Stimulated activated CD8-positive, alpha-beta memory T cell treated with anti-CD3 and anti-CD28 coated beads, Interleukin-7, amount 100 ng/mL, for 4 hours (primary cell): Measurements from ENCODE around the gene SCAMP3.
"Not testable (repeated sequence)": the region's sequence is repeated elsewhere in the genome, so short reads cannot be mapped to it uniquely, and the experiment has no call there.

Source experiments
- DNase-seq, 2 donors: peaks; one replicate each; pipeline ENCODE4 v3.0.0-alpha.2; 2020; ENCODE audit warnings: low read depth in 2 of 2

Gene SCAMP3

DNA sequence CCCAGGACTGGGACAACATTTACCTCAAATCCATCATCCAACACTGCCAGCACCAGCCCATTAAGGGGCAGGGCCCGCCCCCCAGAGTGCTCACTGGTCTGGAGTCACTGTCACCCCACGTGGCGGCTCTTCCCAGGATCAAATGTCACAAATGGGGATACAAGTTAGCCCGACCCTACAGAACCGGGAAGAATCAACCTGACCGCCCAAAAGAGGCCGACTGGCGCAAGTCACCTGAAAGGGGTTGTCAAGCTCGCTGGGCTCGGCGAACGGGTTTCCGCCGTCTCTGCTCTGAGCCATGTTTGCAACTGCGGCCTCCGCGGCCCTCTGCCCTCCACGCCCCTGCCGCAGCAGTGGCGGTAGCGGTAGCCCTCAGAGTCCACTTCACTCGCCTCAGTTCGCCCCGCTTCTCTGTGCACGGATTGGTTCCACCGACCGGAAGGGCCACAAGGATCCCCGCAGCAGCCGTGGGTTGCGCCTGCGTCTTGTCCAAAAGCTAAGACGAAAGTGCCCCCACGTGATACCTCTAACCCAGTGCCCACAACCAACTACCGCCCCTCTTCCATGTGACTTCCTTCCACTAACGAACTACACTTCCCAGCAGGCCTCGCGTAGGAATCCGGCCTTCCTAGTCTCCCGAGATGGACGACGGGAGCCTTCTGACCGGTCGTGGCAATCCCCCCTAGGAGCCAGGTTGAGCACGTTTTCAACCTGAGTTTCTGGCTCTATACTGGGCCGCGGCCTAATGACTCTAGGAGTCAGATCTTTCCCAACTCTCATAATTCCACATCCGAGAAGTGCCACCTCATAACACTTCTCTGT, at the start of gene SCAMP3:
Gene SCAMP3, minus strand, starts transcription at position 509 of the 822 bp plus-strand sequence. Its CDS starts 209 bp downstream, at position 300.
- DNase-seq: peak; percentile 82 to 85

DNA sequence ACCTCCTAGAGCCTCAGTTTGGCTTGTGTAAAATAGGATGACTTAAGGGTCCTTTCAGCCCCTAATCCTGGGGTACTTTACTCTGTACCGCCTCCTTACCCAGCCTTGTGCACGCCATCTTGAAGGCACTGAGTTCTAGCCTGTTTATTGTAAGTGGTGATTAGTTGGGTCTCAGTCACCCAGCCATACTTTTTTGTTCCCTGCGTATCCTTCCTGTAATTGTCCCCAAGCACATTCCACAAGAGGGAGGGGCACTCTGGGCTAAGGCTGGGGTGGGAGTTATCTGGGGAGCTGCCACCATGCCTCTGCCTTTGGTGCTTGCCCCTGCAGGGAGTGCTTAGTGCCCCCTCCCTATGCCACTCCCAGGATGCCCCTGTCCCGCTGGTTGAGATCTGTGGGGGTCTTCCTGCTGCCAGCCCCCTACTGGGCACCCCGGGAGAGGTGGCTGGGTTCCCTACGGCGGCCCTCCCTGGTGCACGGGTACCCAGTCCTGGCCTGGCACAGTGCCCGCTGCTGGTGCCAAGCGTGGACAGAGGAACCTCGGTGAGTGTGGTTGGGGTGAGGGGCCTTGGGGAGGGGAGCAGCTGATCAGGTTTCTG, 47.4 kb upstream of the SCAMP3 start:
- DNase-seq: no peak

DNA sequence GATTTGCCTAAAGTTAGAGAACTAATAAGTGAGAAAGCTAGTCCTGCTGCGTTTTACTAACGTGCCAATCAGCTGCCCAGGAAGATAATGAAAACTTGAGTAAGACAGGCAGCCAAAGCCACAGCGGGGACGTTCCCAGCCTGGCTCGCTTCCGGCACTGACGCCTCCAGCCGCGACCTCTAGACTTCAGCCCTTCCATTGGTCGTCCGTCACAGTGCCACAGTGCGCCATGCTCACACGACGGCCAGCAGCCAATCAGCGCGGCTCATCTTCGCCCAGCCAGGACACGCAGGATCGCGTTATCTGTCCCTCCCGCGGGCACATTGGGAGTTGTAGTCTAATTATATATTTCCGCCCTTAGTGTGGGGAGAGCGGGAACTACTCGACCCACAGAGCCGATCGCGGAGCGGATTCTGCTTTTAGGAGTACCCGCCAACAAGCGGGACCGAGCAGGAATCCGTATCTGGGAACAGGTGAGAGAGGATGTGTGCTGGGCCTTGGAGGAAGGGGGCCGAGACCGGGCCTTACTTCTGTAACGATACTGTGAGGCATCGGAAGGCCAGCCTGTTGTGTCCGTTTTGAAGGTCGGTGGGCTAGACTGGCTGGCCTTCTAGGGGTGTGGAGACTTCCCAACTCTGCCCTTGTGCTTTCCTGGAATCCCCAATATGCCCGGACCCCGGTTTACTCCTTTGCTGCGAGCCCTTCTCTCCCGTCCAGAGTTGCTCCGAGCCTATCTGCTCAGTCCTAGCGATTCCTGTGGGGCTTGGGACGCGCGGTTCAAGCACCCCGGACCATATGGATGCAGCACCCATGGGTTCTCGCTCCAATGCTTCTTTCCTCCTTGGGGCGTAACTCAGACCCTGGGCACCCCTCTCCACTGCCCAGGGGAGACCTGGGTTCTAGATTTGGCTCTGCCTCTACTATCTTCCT, 46.6 kb upstream of the SCAMP3 start, which contains the start of gene FDPS:
Gene FDPS, plus strand, starts transcription at position 374 of the 930 bp plus-strand sequence. CDS start 924 bp downstream, outside the sequence.
- peak; percentile 96 to 98 for DNase-seq

DNA sequence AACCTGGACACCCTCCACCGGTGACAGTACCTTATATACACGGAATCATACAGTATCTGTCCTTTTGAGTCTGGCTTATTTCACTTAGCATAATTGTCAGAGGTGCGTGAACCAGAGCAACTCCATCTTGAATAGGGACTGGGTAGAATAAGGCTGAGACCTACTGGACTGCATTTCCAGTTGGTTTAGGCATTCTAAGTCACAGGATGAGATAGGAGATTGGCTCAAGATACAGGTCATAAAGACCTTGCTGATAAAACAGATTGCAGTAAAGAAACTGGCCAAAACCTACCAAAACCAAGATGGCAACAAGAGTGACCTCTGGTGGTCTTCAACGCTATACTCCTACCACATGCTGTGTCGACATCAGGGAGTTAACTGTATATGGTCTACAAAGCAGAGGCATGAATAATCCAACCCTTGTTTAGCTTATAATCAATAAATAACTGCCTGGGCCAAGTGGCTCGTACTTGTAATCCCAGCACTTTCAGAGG, 45.1 kb upstream of the SCAMP3 start:
- no peak for DNase-seq

DNA sequence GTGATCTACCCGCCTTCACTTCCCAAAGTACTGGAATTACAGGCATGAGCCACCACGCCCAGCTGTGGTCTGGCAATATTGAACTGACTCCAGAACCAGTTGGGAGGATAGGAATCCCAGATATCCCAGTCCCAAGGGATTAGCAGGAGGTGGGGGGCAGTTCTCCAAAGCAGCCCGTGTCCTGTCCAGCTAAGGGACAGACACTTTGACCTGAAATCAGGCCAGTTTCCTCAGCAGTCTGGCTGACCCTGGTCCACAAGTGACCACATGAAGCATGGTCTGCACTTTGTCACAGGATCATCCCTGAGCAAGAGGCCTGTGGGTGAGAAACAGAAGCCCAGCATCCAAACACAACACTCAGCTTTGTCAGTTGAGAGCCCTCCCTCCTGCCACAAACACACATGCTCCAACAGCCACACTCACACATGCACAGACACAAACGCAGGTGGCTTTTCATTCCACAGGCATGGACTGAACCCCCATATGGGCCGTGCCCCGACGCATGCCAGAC, 43.8 kb upstream of the SCAMP3 start:
- DNase-seq: no peak

DNA sequence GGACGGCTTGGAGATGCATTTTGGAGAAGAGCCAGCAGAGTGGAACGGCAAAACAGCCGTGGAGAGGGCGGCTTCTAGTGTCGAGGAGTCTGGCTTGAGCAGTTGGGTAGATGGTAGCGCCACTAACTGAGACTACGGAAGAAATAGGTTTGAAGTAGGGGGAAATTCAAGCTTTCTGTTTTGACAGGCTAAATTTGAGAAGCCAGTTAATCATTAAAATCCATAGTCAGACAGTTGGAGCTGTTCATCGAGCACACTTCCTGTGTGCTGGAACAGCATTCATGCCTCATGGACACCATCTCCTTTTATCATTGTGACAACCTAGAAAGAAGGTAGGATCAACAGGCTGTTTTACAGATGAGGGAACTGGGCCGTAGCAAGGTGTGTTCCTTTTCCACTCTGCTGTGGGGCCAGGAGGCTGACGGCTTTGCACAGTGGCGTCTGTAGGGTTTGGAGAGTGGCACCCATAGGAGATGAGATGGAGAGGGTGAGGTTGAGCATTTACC, 42.5 kb upstream of the SCAMP3 start:
- DNase-seq: no peak

DNA sequence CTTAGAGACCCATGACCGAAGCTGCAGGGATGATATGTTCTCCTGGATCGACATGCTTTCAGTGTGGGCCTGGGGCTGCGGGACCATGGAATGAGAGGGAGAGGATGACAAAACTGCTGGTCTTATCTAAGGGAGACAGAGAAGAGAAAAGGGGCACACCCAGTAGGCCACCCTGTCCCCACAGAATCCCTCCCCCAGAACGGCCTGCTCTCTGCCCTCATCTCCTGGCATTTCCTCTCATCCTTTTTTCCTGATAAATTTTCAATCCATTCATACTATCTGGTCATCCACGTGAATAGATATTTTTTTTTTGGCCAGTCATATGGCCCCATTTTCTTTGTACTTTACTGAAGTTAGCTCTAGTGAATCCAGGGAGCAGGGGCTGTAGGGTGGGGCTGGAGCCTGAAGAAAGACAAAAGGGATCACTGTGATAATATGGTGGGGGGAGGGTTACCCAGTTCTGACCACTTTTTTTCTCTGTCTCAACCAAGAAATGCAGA, 39.2 kb upstream of the SCAMP3 start, which contains the start of gene PKLR:
Gene PKLR, minus strand, starts transcription at position 97 of the 500 bp plus-strand sequence. Its CDS starts 43 bp downstream, at position 54.
- no peak for DNase-seq

DNA sequence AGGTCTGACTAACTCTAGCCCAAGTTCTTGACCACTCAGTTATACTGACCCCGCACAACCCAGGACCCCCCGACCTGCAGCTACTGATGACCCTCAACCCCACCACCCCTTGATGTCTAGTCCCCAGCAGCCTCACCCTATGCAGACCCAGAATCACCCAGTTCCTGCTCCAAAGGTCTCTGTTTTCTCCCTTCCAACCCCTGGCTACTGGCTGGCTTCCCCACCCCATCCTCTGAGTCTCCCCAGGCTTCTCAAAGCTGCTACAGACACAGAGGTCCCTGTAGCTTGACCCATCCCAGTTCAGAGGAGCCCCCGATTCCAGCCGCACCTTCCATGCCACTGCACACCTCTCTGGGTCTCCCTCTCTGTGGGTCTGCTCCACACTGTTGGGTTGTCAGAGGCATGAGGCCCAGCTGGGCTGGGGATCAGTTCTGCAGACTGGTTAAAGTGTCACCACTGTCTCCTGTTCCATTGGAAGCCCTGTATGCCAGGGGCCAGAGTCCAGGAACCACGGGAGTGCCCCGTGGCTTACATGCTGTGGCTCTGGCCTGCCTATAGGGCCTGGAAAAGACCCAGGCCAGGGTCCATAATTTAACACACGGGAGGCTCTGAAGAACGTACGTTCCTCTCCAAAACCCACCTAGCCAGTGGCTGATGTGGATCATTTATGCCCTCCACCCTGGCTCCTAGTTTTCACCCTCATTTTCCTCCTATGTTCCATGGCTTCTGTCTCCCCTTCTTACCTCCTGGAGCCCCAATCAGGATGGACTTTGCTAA, 38.6 kb upstream of the SCAMP3 start:
- no peak for DNase-seq

DNA sequence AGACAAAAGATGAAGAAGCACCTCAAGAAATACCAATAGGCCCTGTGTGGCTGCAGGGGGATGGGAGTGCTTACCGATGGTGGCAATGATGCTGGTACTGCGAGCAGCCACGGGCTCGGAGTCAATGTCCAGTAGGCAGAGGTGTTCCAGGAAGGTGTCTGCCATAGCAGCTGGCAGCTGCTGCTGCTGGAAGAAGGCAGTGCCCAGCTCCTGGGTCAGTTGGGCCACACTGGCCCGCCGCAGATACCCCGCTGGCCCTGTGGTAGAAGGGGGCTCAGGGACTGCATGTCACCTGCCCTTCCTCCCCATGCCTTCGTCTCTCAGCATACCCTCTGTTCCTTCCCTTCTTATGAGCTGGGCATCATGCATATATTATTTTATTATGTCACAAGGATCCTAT, 37.9 kb upstream of the SCAMP3 start:
- DNase-seq: no peak

DNA sequence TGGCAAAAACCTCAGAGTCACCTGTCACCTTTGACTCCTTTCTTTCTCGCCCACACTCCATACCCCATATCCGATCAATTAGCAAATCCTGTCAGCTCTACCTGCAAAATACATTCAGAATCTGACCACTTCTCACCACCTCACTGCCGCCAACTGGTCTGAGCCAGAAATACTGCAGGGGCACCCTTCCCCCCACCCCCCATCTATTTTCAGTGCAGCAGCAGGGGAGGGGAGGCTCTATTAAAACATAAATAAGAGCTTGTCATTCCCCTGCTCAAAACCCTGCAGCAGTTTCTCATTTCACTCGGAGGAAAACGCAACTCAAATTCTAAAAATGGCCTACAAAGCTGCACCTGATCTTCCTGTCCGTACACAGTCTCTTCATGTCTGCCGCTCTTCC, 35.2 kb upstream of the SCAMP3 start:
- no peak for DNase-seq

DNA sequence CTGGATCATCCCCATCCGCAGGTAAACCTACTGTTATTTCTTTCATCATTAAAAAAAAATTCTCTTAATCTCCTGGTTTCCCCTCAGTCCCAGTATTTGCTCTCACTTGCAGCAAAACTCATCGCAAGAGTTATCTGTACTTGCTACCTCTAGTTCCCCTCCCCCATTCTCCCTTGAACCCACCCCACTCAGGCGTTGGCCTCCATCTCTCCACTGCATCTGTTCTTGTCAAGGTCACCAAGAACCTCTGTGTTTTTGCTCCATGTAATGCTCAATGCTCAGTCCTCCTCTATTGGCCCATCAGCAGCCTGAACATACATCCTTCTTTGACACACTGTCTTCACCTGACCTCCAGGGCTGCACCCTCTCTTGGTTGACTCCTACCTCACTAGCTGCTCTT, 34.5 kb upstream of the SCAMP3 start:
- DNase-seq: no peak

DNA sequence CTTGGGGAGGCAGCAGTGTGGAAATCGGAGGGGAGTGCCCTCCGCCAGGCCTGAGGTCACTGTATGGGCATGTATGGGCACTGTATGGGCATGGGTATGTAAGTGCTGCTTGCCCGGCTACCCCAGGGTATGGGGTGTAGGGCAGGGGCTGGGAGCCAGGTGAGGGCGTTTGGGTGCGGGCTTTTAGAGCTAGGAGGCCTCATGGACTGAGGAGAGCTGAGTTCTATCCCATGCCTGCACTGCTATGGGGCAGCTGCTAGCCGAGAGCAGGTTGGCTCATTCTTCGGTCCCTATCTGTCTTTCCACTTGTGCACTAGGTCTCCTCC, 33.7 kb upstream of the SCAMP3 start:
- DNase-seq: no peak

DNA sequence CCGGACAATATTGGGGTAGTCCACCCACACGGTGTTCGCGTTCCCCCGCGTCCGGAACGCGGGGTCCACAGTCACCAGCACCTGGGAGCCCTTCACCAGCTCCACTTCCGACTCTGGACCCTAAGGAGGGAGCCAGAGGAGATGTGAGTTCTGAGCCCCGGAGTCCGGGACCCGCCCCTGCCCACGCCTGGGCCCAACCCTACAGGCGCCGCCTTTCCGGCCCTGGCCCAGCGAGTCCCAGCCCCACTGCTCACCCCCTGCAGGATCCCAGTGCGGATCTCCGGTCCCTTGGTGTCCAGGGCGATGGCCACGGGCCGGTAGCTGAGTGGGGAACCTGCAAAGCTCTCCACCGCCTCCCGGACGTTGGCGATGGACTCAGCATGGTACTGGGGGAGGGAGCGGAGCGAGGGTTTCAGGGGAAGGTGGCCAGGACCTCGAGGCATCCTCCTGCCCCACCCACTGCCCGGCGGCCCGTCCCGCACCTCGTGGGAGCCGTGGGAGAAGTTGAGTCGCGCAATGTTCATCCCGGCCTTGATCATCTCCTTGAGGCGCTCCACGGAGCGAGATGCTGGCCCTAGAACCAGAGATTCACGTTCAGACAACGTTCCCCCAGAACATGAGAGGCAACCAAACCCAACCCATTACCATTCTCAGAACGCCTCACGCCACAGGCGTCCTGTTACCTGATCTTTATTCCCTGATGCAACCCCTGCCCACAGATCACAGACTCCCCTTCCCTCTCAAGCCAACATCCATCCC, 33.2 kb upstream of the SCAMP3 start:
- DNase-seq: no peak

DNA sequence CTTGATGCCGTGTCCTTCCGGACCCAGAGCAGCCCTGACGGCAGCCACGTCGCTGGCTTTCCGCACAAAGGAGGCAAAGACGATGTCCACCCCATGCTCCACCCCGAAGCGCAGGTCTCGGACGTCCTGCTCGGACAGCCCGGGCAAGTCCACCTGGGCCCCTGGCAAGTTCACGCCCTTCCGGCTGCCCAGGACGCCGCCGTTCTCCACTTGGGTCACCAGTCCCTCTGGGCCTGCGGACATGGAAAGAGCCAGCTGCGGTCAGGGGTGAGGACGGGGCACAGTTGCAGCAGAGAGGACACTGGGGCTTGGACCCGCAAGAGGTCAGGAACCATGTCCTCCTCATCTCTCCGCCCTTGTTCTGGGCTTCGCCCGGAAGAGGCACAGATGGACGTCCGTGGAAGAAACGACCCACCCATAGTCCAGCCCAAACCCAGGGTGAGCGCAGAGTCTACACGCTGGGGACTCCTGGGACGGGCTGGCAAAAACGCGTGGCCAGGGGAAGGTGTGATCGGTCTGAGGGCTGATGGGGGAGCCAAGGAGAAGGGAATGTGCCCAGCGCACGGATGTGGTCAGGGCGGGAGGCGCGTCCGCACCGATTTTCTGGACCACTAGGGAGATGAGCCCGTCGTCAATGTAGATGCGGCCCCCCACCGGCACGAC, 32.5 kb upstream of the SCAMP3 start:
- DNase-seq: no peak

DNA sequence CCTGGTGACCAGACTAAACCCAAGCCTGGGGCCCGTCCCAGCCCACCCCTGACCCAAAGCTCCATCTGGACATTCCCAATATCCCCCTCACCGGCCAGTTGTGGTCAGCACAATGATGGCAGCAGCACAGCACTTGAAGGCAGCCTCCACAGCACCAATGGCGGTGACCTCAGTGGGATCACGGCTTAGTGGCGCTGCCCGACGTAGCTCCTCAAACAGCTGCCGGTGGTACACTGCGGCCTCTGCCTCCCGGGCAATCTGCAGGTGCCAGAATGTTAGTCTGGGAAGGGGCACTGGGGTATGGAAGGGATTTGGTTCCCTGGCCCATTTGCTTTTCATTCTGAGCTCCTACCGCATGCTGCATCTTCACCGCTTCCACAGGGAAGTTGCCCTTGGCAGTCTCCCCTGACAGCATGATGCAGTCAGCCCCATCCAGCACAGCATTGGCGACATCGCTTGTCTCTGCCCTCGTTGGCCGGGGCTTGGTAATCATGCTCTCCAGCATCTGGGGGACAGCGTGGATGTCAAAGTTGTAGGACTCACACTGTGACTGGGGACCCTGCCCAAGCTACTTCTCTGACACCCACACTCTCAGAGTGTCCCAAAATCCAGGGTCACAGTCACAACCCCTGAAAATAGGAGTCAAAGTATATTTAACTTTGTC, 31.1 kb upstream of the SCAMP3 start:
- no peak for DNase-seq

DNA sequence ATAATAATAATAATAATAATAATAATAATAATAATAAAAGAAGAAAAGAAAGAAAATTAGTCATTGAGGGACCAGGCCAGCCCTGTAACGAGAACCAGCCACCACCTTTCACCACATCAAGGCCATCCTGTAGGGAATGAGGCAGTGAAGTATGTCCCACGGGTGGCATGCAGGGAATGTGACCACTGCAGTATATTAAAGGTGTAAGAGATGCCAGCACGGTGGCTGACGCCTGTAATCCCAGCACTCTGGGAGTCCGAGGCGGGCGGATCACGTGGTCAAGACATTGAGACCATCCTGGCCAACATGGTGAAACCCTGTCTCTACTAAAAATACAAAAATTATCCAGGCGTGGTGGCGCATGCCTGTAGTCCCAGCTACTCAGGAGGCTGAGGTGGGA, 28.8 kb upstream of the SCAMP3 start:
- not testable (repeated sequence) for DNase-seq

DNA sequence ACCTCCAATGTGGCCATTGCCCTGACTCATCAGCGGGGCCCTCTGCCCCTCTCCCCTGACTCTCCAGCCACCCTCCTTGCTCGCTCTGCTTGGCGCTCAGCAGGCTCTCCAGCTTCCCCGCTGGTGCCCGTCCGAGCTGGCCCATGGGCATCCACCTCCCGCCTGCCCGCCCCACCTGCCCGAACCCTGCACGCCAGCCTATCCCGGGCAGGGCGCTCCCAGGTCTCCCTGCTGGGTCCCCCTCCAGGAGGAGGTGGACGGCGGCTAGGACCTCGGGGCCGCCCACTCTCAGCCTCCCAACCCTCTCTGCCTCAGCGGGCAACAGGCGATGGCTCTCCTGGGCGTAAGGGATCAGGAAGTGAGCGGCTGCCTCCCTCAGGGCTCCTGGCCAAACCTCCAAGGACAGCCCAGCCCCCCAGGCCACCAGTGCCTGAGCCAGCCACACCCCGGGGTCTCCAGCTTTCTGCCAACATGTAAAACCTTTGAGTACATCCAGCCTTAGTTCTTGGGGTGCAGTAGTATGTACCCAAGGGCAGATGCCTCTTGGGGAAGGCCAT, 25.9 kb upstream of the SCAMP3 start:
- no peak for DNase-seq

DNA sequence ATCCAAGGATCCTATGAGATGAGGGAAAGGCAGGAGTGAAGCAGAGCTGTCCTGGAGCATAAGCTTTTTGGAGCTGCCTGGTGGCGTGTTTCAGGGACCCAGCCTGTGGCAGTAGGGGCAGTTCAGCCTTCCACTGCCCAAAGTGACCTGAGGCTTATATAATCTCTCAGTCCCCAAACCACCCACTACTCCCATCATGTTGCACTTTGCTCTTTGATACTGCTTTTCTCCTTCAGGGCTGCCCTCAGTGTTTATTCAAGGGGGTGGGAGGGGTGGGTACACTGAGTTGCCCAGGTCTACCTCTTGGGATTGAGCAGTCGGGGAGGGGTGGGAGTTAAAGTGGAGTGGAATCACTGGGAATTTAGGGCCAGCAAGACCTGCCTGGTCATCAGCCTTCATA, 24.4 kb upstream of the SCAMP3 start:
- DNase-seq: no peak
